Keratinocyte (primary cell): Measurements from ENCODE around the gene RNLS. TPM values are rescaled to one million over a fixed set of nuclear protein-coding genes. Genes with fewer than 3 reads are reported as not detected.

ENCODE experiments used
- DNase-seq: peaks from one replicate; pipeline ENCODE4 v3.0.0-alpha.2; 2011; ENCODE audit warnings: low read depth, missing footprints, low spot score
- FAIRE-seq: peaks from 2 replicates; lab custom pipeline; 2011; peaks lifted over from hg19 to GRCh38; lab: Jason Lieb, UNC
- H2AFZ ChIP-seq: 2 replicates; pipeline ENCODE4 v1.6.0; 2012; ENCODE audit warnings: low read length, control low read depth, inconsistent platforms; ENCODE audit not compliant: control insufficient read depth
- H3K27ac ChIP-seq: 2 replicates; pipeline ENCODE4 v1.5.1; 2011; ENCODE audit warnings: low read length; ENCODE audit not compliant: control insufficient read depth, insufficient read depth
- H3K27me3 ChIP-seq: 3 replicates; pipeline ENCODE4 v1.6.0; 2011; ENCODE audit warnings: low read length; ENCODE audit not compliant: control insufficient read depth, insufficient read depth; ENCODE audit errors: extremely low read depth
- H3K36me3 ChIP-seq, 2 experiments: 2 replicates in 1 of 2; 3 replicates in 1 of 2; pipeline ENCODE4 v1.5.1; 2011; ENCODE audit warnings: low read length in 2 of 2, mild to moderate bottlenecking in 1 of 2; ENCODE audit not compliant: control insufficient read depth in 2 of 2, insufficient read depth in 2 of 2; ENCODE audit errors: extremely low read depth in 1 of 2
- H3K4me1 ChIP-seq: 3 replicates; pipeline ENCODE4 v1.5.1; 2011; ENCODE audit warnings: low read length; ENCODE audit not compliant: control insufficient read depth, insufficient read depth; ENCODE audit errors: extremely low read depth
- H3K4me2 ChIP-seq: 3 replicates; pipeline ENCODE4 v1.6.0; 2011; ENCODE audit warnings: low read depth, low read length; ENCODE audit not compliant: control insufficient read depth, insufficient read depth; ENCODE audit errors: extremely low read depth
- H3K4me3 ChIP-seq, 3 experiments: fragments of 200-600 bp in 1 of 3; sonication (generic) in 1 of 3; 2 replicates in 2 of 3; 3 replicates in 1 of 3; pipeline ENCODE4 v1.5.1; 2011 to 2016; ENCODE audit warnings: low read length in 3 of 3, mild to moderate bottlenecking in 3 of 3, control low read depth in 2 of 3, inconsistent platforms in 1 of 3, low read depth in 1 of 3, mixed read lengths in 1 of 3, mixed run types in 1 of 3, moderate library complexity in 1 of 3; ENCODE audit not compliant: control insufficient read depth in 2 of 3, insufficient read depth in 2 of 3; ENCODE audit errors: extremely low read depth in 1 of 3
- H3K79me2 ChIP-seq: 2 replicates; pipeline ENCODE4 v1.6.0; 2012; ENCODE audit warnings: low read length; ENCODE audit not compliant: control insufficient read depth, insufficient read depth
- H3K9ac ChIP-seq: 3 replicates; pipeline ENCODE4 v1.6.0; 2011; ENCODE audit warnings: low read length; ENCODE audit not compliant: control insufficient read depth, insufficient read depth; ENCODE audit errors: extremely low read depth
- H3K9me1 ChIP-seq: 3 replicates; pipeline ENCODE4 v1.6.0; 2011; ENCODE audit warnings: low read length; ENCODE audit not compliant: control insufficient read depth, insufficient read depth; ENCODE audit errors: extremely low read depth
- H3K9me3 ChIP-seq: 2 replicates; pipeline ENCODE4 v1.5.1; 2012; ENCODE audit warnings: low read depth, low read length; ENCODE audit not compliant: control insufficient read depth
- H4K20me1 ChIP-seq: 3 replicates; pipeline ENCODE4 v1.6.0; 2011; ENCODE audit warnings: low read length; ENCODE audit not compliant: control insufficient read depth, insufficient read depth; ENCODE audit errors: extremely low read depth
- EZH2 ChIP-seq: IDR thresholded peaks from one replicate; pipeline ENCODE4 v1.6.1; 2012; ENCODE audit warnings: inconsistent platforms, mild to moderate bottlenecking, low read length, moderate library complexity
- dilution Hi-C: fragments of 300-500 bp; cut with MboI; formaldehyde crosslinking; loops from one replicate; pipeline ENCODE4 v1.7.0; 2020; ENCODE audit warnings: low sequenced_read_pairs; ENCODE audit not compliant: extremely low pct_ligation_motif_present
- polyA plus RNA-seq, 5 experiments: library from polyadenylated mRNA; depleted of rRNA in 3 of 5; stranded (reverse) in 3 of 5; stranded (forward) in 1 of 5; unstranded in 1 of 5; fragments of >200 nt; gene quantifications; 1 replicate in 1 of 5; 2 replicates in 3 of 5; 3 replicates in 1 of 5; pipeline versions ENCODE4 v1.2.1 to v1.2.3, GENCODE V29; 2011 to 2012; ENCODE audit warnings: missing spikeins in 2 of 5, low read depth in 1 of 5, low replicate concordance in 1 of 5
- TF ChIP-seq, protein P1 (sequence below), 3 experiments: IDR thresholded peaks in 1 of 3; conservative IDR thresholded peaks in 1 of 3; optimal IDR thresholded peaks in 1 of 3; 2 replicates in 2 of 3; 3 replicates in 1 of 3; pipeline versions ENCODE3 to v1.5.1; 2011; ENCODE audit warnings: low read length in 3 of 3, mild to moderate bottlenecking in 3 of 3, moderate library complexity in 2 of 3, control low read depth in 1 of 3, inconsistent platforms in 1 of 3; ENCODE audit not compliant: insufficient read depth in 2 of 3; ENCODE audit errors: extremely low read depth in 1 of 3

Gene RNLS
- polyA plus RNA-seq, 1 donor (not counting 4 experiments of a cell fraction or from before 2014, with no cell fraction given), result 6.8 TPM

DNA sequence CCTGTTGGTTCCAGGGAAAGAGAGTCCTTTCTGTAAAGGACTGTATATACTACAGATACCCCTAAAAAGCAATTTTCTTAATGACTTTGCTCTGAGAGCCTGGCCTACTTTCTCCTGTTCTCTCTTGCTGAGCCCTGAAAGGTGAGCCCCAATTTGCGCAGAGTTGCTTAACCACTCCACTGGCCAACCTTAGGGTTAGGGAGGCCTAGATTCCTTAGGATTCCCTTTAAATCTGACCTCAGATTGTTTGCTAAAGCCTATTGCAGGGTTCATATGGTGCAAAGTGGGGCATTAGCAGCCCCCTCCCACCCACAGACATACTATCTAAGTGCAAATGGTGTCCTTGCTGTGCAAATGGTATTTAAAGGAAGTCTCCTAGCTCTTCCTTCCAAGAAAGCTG, 164.2 kb downstream of the RNLS start:
- H3K27me3 ChIP-seq, result no peaks in the 10 kb centered on the region
- FAIRE-seq (no peak), DNase-seq (no peak)
- no peak overlapping the region for H3K27ac ChIP-seq
- no peaks in the 10 kb centered on the region for H3K9me3 ChIP-seq
- H2AFZ ChIP-seq, result no peak overlapping the region
- H3K4me1 ChIP-seq, result no peaks in the 10 kb centered on the region
- no peak for TF ChIP-seq EZH2
- TF ChIP-seq, protein P1, sequence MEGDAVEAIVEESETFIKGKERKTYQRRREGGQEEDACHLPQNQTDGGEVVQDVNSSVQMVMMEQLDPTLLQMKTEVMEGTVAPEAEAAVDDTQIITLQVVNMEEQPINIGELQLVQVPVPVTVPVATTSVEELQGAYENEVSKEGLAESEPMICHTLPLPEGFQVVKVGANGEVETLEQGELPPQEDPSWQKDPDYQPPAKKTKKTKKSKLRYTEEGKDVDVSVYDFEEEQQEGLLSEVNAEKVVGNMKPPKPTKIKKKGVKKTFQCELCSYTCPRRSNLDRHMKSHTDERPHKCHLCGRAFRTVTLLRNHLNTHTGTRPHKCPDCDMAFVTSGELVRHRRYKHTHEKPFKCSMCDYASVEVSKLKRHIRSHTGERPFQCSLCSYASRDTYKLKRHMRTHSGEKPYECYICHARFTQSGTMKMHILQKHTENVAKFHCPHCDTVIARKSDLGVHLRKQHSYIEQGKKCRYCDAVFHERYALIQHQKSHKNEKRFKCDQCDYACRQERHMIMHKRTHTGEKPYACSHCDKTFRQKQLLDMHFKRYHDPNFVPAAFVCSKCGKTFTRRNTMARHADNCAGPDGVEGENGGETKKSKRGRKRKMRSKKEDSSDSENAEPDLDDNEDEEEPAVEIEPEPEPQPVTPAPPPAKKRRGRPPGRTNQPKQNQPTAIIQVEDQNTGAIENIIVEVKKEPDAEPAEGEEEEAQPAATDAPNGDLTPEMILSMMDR (optimal IDR thresholded peaks at IDR 0.05 in 1 of 3, IDR thresholded peaks at IDR 0.05 in 1 of 3, conservative IDR thresholded peaks at IDR 0.05 in 1 of 3; ENCODE audit: extremely low read depth in 1 of 3, insufficient read depth in 2 of 3, low read length in 3 of 3), result no peak
- H3K9me1 ChIP-seq, result no peaks in the 10 kb centered on the region
- dilution Hi-C loops, result no loop called here
- H4K20me1 ChIP-seq, result no peaks in the 10 kb centered on the region
- no peak overlapping the region for H3K4me2 ChIP-seq
- H3K4me3 ChIP-seq, result no peak overlapping the region
- no peaks in the 10 kb centered on the region for H3K79me2 ChIP-seq
- H3K36me3 ChIP-seq, result no peaks in the 10 kb centered on the region
- H3K9ac ChIP-seq, result no peak overlapping the region

DNA sequence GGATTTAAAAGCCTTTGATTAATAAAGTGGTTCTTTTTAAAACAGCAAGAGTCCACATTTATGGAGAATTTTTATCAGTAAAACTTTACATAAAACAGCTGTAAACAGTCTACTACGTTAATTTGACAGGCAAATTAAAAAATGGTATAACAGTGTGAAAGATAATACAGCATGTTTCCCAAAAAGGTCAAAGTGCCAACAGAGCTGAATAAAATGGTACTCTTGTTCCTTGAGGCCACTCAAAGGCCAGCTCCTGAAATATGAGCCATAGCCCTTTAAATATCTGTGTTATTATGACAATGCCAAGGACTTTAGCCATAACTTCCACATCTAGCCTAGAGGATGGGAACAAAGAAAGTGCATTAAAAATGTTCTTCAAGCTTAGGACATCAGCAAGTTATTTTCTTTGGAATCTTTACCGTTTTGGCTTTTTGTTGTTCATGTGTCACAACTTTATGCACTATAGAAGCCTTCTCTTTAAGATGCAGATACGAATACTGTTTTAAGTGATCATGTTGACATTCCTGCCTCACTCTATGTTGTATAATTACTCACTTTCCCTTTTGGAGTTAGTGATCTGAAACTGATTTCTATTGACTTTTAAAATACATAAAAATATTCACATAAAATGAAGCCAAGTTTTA, 165.6 kb downstream of the RNLS start:
- Histone ChIP-seq H3K79me2 (no peaks in the 10 kb centered on the region), H3K9ac (no peak overlapping the region), H3K27ac (no peak overlapping the region), H3K4me3 (no peak overlapping the region), H3K4me1 (no peaks in the 10 kb centered on the region), H3K36me3 (no peaks in the 10 kb centered on the region), H3K9me3 (no peaks in the 10 kb centered on the region), H3K27me3 (no peaks in the 10 kb centered on the region), H3K4me2 (no peak overlapping the region), H4K20me1 (no peaks in the 10 kb centered on the region), H3K9me1 (no peaks in the 10 kb centered on the region), H2AFZ (no peak overlapping the region)
- TF ChIP-seq EZH2, result no peak
- TF ChIP-seq, protein P1 (optimal IDR thresholded peaks at IDR 0.05 in 1 of 3, IDR thresholded peaks at IDR 0.05 in 1 of 3, conservative IDR thresholded peaks at IDR 0.05 in 1 of 3; ENCODE audit: extremely low read depth in 1 of 3, insufficient read depth in 2 of 3, low read length in 3 of 3), result no peak
- dilution Hi-C loops, result no loop called here
- DNase-seq, result no peak
- FAIRE-seq, result no peak
